ENCODE measurements around the gene KRT4. TPM values are rescaled to one million over a fixed set of nuclear protein-coding genes. Genes with fewer than 3 reads are reported as not detected.

Gene KRT4
- polyA plus RNA-seq, 3 donors: not detected

GRCh38 chr12:52829986-52830770 is 16.3 kb upstream of the KRT4 start:
- H3K9me3 Mint-ChIP-seq: no peaks in the 10 kb centered on the region
- H3K9me3 ChIP-seq (replicated peaks in 1 of 2; ENCODE audit: control insufficient read depth in 1 of 2, insufficient read depth in 1 of 2, low read length in 2 of 2): no peaks in the 10 kb centered on the region
- no peak for TF ChIP-seq CTCF (IDR thresholded peaks at IDR 0.05)
- no peak overlapping the region for H3K4me2 ChIP-seq (replicated peaks; ENCODE audit: extremely low read depth, low read length, poor library complexity, severe bottlenecking)
- 88% methylated on average over 6 of the region's 8 CpGs for whole genome bisulfite sequencing (ENCODE audit: insufficient coverage)
- no peak overlapping the region for H2AFZ ChIP-seq (ENCODE audit: insufficient read depth, low read depth, low read length, poor library complexity, severe bottlenecking)
- peaks cover 10% of the 10 kb centered on the region for H3K4me1 Mint-ChIP-seq
- no peak overlapping the region for H3K9ac ChIP-seq (ENCODE audit: insufficient read depth, low read length, poor library complexity, severe bottlenecking)
- intact Hi-C loops (cut with micrococcal nuclease): no loop called here
- no peak overlapping the region for H3K4me3 Mint-ChIP-seq
- no peaks in the 10 kb centered on the region for H3K27me3 ChIP-seq (ENCODE audit: control insufficient read depth in 2 of 2, insufficient read depth in 2 of 2, low read length in 2 of 2)
- H3K79me2 ChIP-seq (ENCODE audit: insufficient read depth, low read length): no peaks in the 10 kb centered on the region
- H3K27me3 Mint-ChIP-seq (ENCODE audit: low read depth in 3 of 3): peaks cover 0 to 9% (median 1%) of the 10 kb centered on the region in 3 donors
- no peaks in the 10 kb centered on the region for H3K36me3 Mint-ChIP-seq
- peaks cover 0 to 6% of the 10 kb centered on the region in 2 donors for H3K4me1 ChIP-seq (ENCODE audit: control insufficient read depth in 1 of 2, insufficient read depth in 2 of 2, low read length in 2 of 2)
- no peaks in the 10 kb centered on the region for H4K20me1 ChIP-seq (ENCODE audit: insufficient read depth, low read length)
- H3K36me3 ChIP-seq (replicated peaks in 1 of 2; ENCODE audit: control insufficient read depth in 1 of 2, insufficient read depth in 2 of 2, low read length in 2 of 2): no peaks in the 10 kb centered on the region
- no peak for DNase-seq
- no peak overlapping the region for H3K27ac Mint-ChIP-seq
- no peak overlapping the region for H3K4me3 ChIP-seq (replicated peaks in 1 of 3; ENCODE audit: low read depth in 2 of 3, low read length in 3 of 3)
- H3K27ac ChIP-seq (ENCODE audit: low read depth in 1 of 2, low read length in 2 of 2): no peak overlapping the region

GRCh38 chr12:52828591-52829021 is 14.7 kb upstream of the KRT4 start:
- Histone ChIP-seq H3K4me2 (replicated peaks; ENCODE audit: extremely low read depth, low read length, poor library complexity, severe bottlenecking) (no peak overlapping the region), H3K4me1 (ENCODE audit: control insufficient read depth in 1 of 2, insufficient read depth in 2 of 2, low read length in 2 of 2) (peaks cover 0 to 6% of the 10 kb centered on the region in 2 donors), H4K20me1 (ENCODE audit: insufficient read depth, low read length) (no peaks in the 10 kb centered on the region), H3K9ac (ENCODE audit: insufficient read depth, low read length, poor library complexity, severe bottlenecking) (no peak overlapping the region), H2AFZ (ENCODE audit: insufficient read depth, low read depth, low read length, poor library complexity, severe bottlenecking) (no peak overlapping the region), H3K36me3 (replicated peaks in 1 of 2; ENCODE audit: control insufficient read depth in 1 of 2, insufficient read depth in 2 of 2, low read length in 2 of 2) (no peaks in the 10 kb centered on the region), H3K4me3 (replicated peaks in 1 of 3; ENCODE audit: low read depth in 2 of 3, low read length in 3 of 3) (no peak overlapping the region), H3K9me3 (replicated peaks in 1 of 2; ENCODE audit: control insufficient read depth in 1 of 2, insufficient read depth in 1 of 2, low read length in 2 of 2) (no peaks in the 10 kb centered on the region), H3K79me2 (ENCODE audit: insufficient read depth, low read length) (no peaks in the 10 kb centered on the region), H3K27me3 (ENCODE audit: control insufficient read depth in 2 of 2, insufficient read depth in 2 of 2, low read length in 2 of 2) (no peaks in the 10 kb centered on the region), H3K27ac (ENCODE audit: low read depth in 1 of 2, low read length in 2 of 2) (no peak overlapping the region)
- Mint-ChIP-seq H3K4me3 (no peak overlapping the region), H3K36me3 (no peaks in the 10 kb centered on the region), H3K9me3 (no peaks in the 10 kb centered on the region), H3K27me3 (ENCODE audit: low read depth in 3 of 3) (peaks cover 0 to 9% (median 1%) of the 10 kb centered on the region in 3 donors), H3K4me1 (peaks cover 10% of the 10 kb centered on the region), H3K27ac (no peak overlapping the region)
- TF ChIP-seq CTCF (IDR thresholded peaks at IDR 0.05): no peak
- no CpG with 5 or more reads among the region's 2 CpGs for WGBS (ENCODE audit: insufficient coverage)
- intact Hi-C loops (cut with micrococcal nuclease): no loop called here
- DNase-seq: no peak

Data from CD14-positive monocyte (primary cell).